Right atrium auricular region (tissue), 2 donors: ENCODE data around the gene MYB. TPM values are rescaled to one million over a fixed set of nuclear protein-coding genes. Genes with fewer than 3 reads are reported as not detected.

ENCODE experiments used
- DNase-seq: peaks from one replicate; pipeline ENCODE4 v3.0.0-alpha.2; 2019; ENCODE audit warnings: low spot score
- H3K27ac ChIP-seq, 2 donors: fragments of 200-600 bp; sonication (generic); 1 replicate in 1 of 2; 2 replicates in 1 of 2; pipeline ENCODE4 v1.5.1; 2016 to 2019
- H3K27me3 ChIP-seq, 2 donors: fragments of 200-600 bp; sonication (generic); one replicate each; pipeline versions ENCODE4 v1.5.1 to v1.6.0; 2017 to 2019
- H3K36me3 ChIP-seq: fragments of 200-600 bp; sonication (generic); one replicate; pipeline ENCODE4 v1.5.1; 2016
- H3K4me1 ChIP-seq, 2 donors: fragments of 200-600 bp; sonication (generic); one replicate each; pipeline versions ENCODE4 v1.5.1 to v1.6.0; 2017 to 2019
- H3K4me3 ChIP-seq, 2 donors: fragments of 200-600 bp; sonication (generic); 1 replicate in 1 of 2; 2 replicates in 1 of 2; pipeline ENCODE4 v1.5.1; 2017 to 2019; ENCODE audit warnings: mild to moderate bottlenecking in 1 of 2, moderate library complexity in 1 of 2
- H3K9me3 ChIP-seq, 2 donors: fragments of 200-600 bp; sonication (generic); one replicate each; pipeline ENCODE4 v1.5.1; 2019
- total RNA-seq, 2 donors: library from RNA; depleted of rRNA; stranded (reverse); fragments of >200 nt; gene quantifications; one replicate each; pipeline ENCODE4 v1.1.0, GENCODE V29; 2016
- TF ChIP-seq, protein P1 (sequence below), 2 donors: fragments of 200-600 bp; sonication (generic); IDR thresholded peaks; one replicate each; pipeline ENCODE4 v1.5.1; 2019; ENCODE audit warnings: antibody characterized with exemption in 2 of 2

Gene MYB
- under 1 TPM in 1 of 2 donors, not detected in 1; 0.16 TPM for total RNA-seq

GRCh38 chr6:135180542-135181332, at the start of gene MYB:
TSS of gene MYB (plus strand) at chr6:135181308. CDS start at chr6:135181514, 206 bp downstream.
- no peak within 1 kb of the TSS for H3K27ac ChIP-seq
- TF ChIP-seq, protein P1, sequence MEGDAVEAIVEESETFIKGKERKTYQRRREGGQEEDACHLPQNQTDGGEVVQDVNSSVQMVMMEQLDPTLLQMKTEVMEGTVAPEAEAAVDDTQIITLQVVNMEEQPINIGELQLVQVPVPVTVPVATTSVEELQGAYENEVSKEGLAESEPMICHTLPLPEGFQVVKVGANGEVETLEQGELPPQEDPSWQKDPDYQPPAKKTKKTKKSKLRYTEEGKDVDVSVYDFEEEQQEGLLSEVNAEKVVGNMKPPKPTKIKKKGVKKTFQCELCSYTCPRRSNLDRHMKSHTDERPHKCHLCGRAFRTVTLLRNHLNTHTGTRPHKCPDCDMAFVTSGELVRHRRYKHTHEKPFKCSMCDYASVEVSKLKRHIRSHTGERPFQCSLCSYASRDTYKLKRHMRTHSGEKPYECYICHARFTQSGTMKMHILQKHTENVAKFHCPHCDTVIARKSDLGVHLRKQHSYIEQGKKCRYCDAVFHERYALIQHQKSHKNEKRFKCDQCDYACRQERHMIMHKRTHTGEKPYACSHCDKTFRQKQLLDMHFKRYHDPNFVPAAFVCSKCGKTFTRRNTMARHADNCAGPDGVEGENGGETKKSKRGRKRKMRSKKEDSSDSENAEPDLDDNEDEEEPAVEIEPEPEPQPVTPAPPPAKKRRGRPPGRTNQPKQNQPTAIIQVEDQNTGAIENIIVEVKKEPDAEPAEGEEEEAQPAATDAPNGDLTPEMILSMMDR (IDR thresholded peaks at IDR 0.05), result no peak
- H3K9me3 ChIP-seq, result no peaks in the 10 kb centered on the region
- no peak for DNase-seq
- peaks cover 0 to 24% of the 10 kb centered on the region in 2 donors for H3K4me1 ChIP-seq
- H3K4me3 ChIP-seq, result peak within 1 kb of the TSS; percentile 45 to 59
- peaks cover 6 to 7% of the 10 kb centered on the region in 2 donors for H3K27me3 ChIP-seq
- no peaks in the 10 kb centered on the region for H3K36me3 ChIP-seq

GRCh38 chr6:135132776-135133175, 48.3 kb upstream of the MYB start:
- TF ChIP-seq, protein P1 (IDR thresholded peaks at IDR 0.05), result no peak
- DNase-seq, result no peak
- Histone ChIP-seq H3K4me1 (no peaks in the 10 kb centered on the region), H3K4me3 (no peak overlapping the region), H3K27me3 (no peaks in the 10 kb centered on the region), H3K9me3 (no peaks in the 10 kb centered on the region), H3K36me3 (no peaks in the 10 kb centered on the region), H3K27ac (no peak overlapping the region)

- Histone ChIP-seq H3K36me3 (no peaks in the 10 kb centered on the region), H3K9me3 (no peaks in the 10 kb centered on the region), H3K27ac (no peak overlapping the region), H3K4me1 (no peaks in the 10 kb centered on the region), H3K4me3 (no peak overlapping the region), H3K27me3 (no peaks in the 10 kb centered on the region)
- DNase-seq, result no peak
- TF ChIP-seq, protein P1 (IDR thresholded peaks at IDR 0.05), result no peak
Measured at GRCh38 chr6:135135835-135136234, 45.3 kb upstream of the MYB start.

DNA sequence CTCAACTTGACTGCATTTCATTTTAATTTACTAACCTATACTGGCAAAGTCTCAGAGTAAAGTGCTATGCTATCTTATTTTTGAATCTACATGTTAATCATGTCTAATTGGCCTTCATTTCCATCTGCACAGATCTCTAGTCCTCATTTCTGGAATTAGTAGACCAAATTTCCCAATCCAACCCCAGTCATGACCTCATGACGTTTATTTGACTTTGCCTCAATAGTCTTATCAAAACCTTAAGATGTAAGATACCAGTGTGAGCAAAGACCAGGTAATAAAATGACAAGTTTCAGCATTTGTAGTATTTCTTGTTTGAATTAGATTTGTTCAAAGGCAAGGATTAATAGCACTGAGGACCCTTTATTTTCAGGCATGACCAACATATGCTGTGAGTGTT, 43.3 kb upstream of the MYB start:
- TF ChIP-seq, protein P1 (IDR thresholded peaks at IDR 0.05), result no peak
- no peaks in the 10 kb centered on the region for H3K36me3 ChIP-seq
- H3K9me3 ChIP-seq, result no peaks in the 10 kb centered on the region
- no peaks in the 10 kb centered on the region for H3K27me3 ChIP-seq
- H3K4me3 ChIP-seq, result no peak overlapping the region
- no peak overlapping the region for H3K27ac ChIP-seq
- no peaks in the 10 kb centered on the region for H3K4me1 ChIP-seq
- DNase-seq, result no peak

- no peaks in the 10 kb centered on the region for H3K36me3 ChIP-seq
- H3K27ac ChIP-seq, result no peak overlapping the region
- DNase-seq, result no peak
- H3K4me3 ChIP-seq, result no peak overlapping the region
- TF ChIP-seq, protein P1 (IDR thresholded peaks at IDR 0.05), result no peak
- H3K9me3 ChIP-seq, result no peaks in the 10 kb centered on the region
- no peaks in the 10 kb centered on the region for H3K27me3 ChIP-seq
- no peaks in the 10 kb centered on the region for H3K4me1 ChIP-seq
Measured at GRCh38 chr6:135141182-135141581, 39.9 kb upstream of the MYB start.
